Osteoblast (primary cell): ENCODE results near the gene FSTL4. TPM values are rescaled to one million over a fixed set of nuclear protein-coding genes. Genes with fewer than 3 reads are reported as not detected.

ENCODE experiments used
- DNase-seq: peaks from one replicate; pipeline ENCODE4 v3.0.0; 2011; ENCODE audit warnings: low spot score, mixed read lengths; ENCODE audit not compliant: insufficient read length; ENCODE audit errors: missing footprints
- H2AFZ ChIP-seq: 2 replicates; pipeline ENCODE4 v1.6.0; 2011; ENCODE audit warnings: mild to moderate bottlenecking, low read length
- H3K27ac ChIP-seq: 2 replicates; pipeline ENCODE4 v1.5.1; 2011; ENCODE audit warnings: mild to moderate bottlenecking, low read depth, low read length, moderate library complexity
- H3K27me3 ChIP-seq: 2 replicates; pipeline ENCODE4 v1.6.0; 2012; ENCODE audit warnings: mild to moderate bottlenecking, control low read depth, inconsistent platforms, low read length, moderate library complexity; ENCODE audit not compliant: insufficient read depth
- H3K36me3 ChIP-seq: 2 replicates; pipeline ENCODE4 v1.5.1; 2011; ENCODE audit warnings: mild to moderate bottlenecking, low read length, control low read depth, moderate library complexity; ENCODE audit not compliant: insufficient read depth
- H3K4me1 ChIP-seq: 2 replicates; pipeline ENCODE4 v1.5.1; 2011; ENCODE audit warnings: mild to moderate bottlenecking, low read length, control low read depth, moderate library complexity; ENCODE audit not compliant: insufficient read depth
- H3K4me2 ChIP-seq: 2 replicates; pipeline ENCODE4 v1.6.0; 2011; ENCODE audit warnings: mild to moderate bottlenecking, low read length; ENCODE audit not compliant: insufficient read depth
- H3K4me3 ChIP-seq: fragments of 200-600 bp; sonication (generic); 3 replicates; pipeline ENCODE4 v1.5.1; 2012; ENCODE audit warnings: mild to moderate bottlenecking, low read length, inconsistent platforms; ENCODE audit not compliant: insufficient read depth
- H3K79me2 ChIP-seq: 2 replicates; pipeline ENCODE4 v1.6.0; 2012; ENCODE audit warnings: mild to moderate bottlenecking, low read length, control low read depth, inconsistent platforms; ENCODE audit not compliant: insufficient read depth
- H3K9me3 ChIP-seq: 2 replicates; pipeline ENCODE4 v1.5.1; 2011; ENCODE audit warnings: low read depth, low read length, control low read depth
- H4K20me1 ChIP-seq: 2 replicates; pipeline ENCODE4 v1.6.0; 2012; ENCODE audit warnings: mild to moderate bottlenecking, low read length, control low read depth; ENCODE audit not compliant: insufficient read depth
- CTCF ChIP-seq: IDR thresholded peaks from 2 replicates; pipeline ENCODE4 v1.5.1; 2011; ENCODE audit warnings: mild to moderate bottlenecking, low read depth, low read length, moderate library complexity; ENCODE audit errors: extremely low read depth
- total RNA-seq: library from RNA; depleted of rRNA; stranded (reverse); fragments of >200 nt; gene quantifications from 2 replicates; pipeline ENCODE4 v1.2.3, GENCODE V29; 2012

FSTL4 gene
- total RNA-seq, 1 donor: not detected

- Histone ChIP-seq H3K36me3 (no peaks in the 10 kb centered on the region), H3K9me3 (peaks cover 4% of the 10 kb centered on the region), H3K27me3 (no peaks in the 10 kb centered on the region), H3K4me3 (no peak overlapping the region), H4K20me1 (no peaks in the 10 kb centered on the region), H3K4me2 (no peak overlapping the region), H2AFZ (no peak overlapping the region), H3K4me1 (no peaks in the 10 kb centered on the region), H3K27ac (no peak overlapping the region), H3K79me2 (no peaks in the 10 kb centered on the region)
- no peak for DNase-seq
- no peak for TF ChIP-seq CTCF
These were observed 230.6 kb downstream of the FSTL4 start for GRCh38 chr5:133381571-133382365.

GRCh38 chr5:133381041-133381440 is 231.3 kb downstream of the FSTL4 start:
- no peak for TF ChIP-seq CTCF
- Histone ChIP-seq H3K79me2 (no peaks in the 10 kb centered on the region), H3K9me3 (peaks cover 4% of the 10 kb centered on the region), H2AFZ (no peak overlapping the region), H4K20me1 (no peaks in the 10 kb centered on the region), H3K36me3 (no peaks in the 10 kb centered on the region), H3K27me3 (no peaks in the 10 kb centered on the region), H3K4me1 (no peaks in the 10 kb centered on the region), H3K4me2 (no peak overlapping the region), H3K4me3 (no peak overlapping the region), H3K27ac (no peak overlapping the region)
- DNase-seq: no peak

GRCh38 chr5:133377736-133378135 is 234.6 kb downstream of the FSTL4 start:
- H3K4me3 ChIP-seq: no peak overlapping the region
- H3K27ac ChIP-seq: no peak overlapping the region
- H3K4me1 ChIP-seq: no peaks in the 10 kb centered on the region
- H3K9me3 ChIP-seq: peaks cover 4% of the 10 kb centered on the region
- no peaks in the 10 kb centered on the region for H3K79me2 ChIP-seq
- no peaks in the 10 kb centered on the region for H3K27me3 ChIP-seq
- DNase-seq: no peak
- H3K4me2 ChIP-seq: no peak overlapping the region
- no peaks in the 10 kb centered on the region for H3K36me3 ChIP-seq
- no peak for TF ChIP-seq CTCF
- H4K20me1 ChIP-seq: no peaks in the 10 kb centered on the region
- H2AFZ ChIP-seq: no peak overlapping the region

GRCh38 chr5:133376986-133377385 is 235.4 kb downstream of the FSTL4 start:
- no peaks in the 10 kb centered on the region for H3K4me1 ChIP-seq
- no peak overlapping the region for H2AFZ ChIP-seq
- H4K20me1 ChIP-seq: no peaks in the 10 kb centered on the region
- H3K9me3 ChIP-seq: peaks cover 4% of the 10 kb centered on the region
- H3K4me2 ChIP-seq: no peak overlapping the region
- no peak for DNase-seq
- H3K79me2 ChIP-seq: no peaks in the 10 kb centered on the region
- no peaks in the 10 kb centered on the region for H3K27me3 ChIP-seq
- TF ChIP-seq CTCF: no peak
- H3K27ac ChIP-seq: no peak overlapping the region
- H3K36me3 ChIP-seq: no peaks in the 10 kb centered on the region
- no peak overlapping the region for H3K4me3 ChIP-seq
